IPS-NIHi11 (cell line): ENCODE data around the gene CD8B2.
"Not testable (repeated sequence)": the region's sequence is repeated elsewhere in the genome, so short reads cannot be mapped to it uniquely, and the experiment has no call there.

Source experiments
- DNase-seq: peaks from one replicate; pipeline ENCODE4 v3.0.0; 2012; ENCODE audit warnings: mixed read lengths, low spot score

Gene CD8B2

DNA sequence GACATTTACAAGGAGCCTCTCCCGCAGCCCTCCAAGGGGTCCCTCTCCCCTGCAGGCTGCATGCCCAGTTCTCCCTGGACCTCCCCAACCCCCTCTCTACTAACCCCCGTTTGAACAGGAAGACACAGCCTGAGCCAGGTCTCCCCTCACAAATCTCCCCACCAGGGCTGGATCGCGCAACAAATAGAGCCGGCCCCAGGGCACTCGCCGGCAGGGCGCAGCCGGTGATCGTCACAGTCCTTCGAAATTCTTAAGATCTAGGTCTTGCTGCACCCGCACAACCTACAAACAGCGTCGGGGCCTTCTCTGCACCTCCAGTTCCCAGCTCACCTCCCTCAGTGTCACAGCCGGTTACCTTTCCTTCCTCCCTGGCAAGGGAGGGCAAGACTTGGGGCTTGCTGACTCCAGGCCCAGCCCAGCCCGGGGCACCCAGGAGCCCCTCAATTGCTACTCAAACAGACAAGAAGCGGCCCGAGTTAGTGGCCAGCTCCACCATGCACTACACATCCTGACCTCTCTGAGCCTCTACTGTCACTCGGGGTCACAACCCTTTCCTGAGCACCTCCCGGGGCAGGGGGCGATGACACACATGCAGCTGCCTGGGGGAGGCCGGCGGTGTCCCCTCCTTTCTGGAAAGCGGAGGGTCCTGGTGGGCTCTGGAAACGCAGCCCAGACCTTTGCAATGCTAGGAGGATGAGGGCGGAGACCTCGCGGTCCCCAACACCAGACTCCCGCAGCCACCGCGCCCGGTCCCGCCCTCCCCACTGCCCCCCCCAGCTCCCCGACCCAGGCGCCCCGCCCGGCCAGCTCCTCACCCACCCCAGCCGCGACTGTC lies at the start of gene CD8B2:
Gene CD8B2 (plus strand): TSS at position 814 of the 835 bp plus-strand sequence. CDS start 63 bp downstream, outside the sequence.
- not testable (repeated sequence) for DNase-seq

DNA sequence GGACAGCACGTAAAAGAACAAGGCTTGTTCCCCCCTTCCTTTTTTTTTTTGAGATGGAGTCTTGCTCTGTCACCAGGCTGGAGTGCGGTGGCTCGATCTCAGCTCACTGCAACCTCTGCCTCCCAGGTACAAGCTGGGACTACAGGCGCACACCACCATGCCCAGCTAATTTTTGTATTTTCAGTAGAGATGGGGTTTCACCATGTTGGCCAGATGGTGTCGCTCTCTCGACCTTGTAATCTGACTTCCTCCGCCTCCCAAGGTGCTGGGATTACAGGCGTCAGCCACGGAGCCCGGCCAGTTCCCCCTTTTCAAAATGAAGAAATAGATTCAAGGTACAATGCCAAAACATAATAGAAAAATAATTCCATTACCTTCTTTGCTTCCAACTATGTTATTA lies 25.3 kb upstream of the CD8B2 start:
- not testable (repeated sequence) for DNase-seq

DNA sequence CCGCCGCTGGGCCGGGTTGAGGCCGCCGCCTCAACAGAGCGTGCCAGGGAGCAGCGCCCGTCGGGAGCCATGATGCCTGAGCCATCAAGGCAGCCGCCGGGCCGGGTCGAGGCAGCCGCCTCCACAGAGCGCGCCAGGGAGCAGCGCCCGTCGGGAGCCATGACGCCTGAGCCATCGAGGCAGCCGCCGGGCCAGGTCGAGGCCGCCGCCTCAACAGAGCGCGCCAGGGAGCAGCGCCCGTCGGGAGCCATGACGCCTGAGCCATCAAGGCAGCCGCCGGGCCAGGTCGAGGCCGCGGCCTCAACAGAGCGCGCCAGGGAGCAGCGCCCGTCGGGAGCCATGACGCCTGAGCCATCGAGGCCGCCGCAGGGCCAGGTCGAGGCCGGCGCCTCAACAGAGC lies 19.6 kb upstream of the CD8B2 start:
- DNase-seq, result not testable (repeated sequence)

DNA sequence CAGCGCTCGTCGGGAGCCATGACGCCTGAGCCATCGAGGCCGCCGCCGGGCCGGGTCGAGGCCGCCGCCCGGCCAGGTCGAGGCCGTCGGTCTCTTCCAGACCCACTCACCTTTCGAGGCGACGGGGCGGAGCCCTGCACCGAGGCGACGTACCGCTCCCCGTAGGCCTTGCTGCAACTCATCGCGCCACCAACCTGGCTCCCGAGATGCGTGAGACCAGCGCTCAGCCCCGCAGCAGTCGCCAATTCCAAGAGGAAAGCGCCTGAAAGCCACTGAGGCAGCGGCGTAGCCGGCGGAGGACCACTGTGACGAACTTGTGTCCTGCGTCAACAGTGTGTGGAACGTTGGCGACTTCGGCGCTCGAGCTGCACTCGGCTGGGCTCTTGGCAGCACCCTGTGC lies 19.1 kb upstream of the CD8B2 start, which contains the start of gene RGPD3:
Gene RGPD3 (minus strand): TSS at position 307 of the 400 bp plus-strand sequence. CDS start 125 bp downstream, at position 182.
- DNase-seq, result not testable (repeated sequence)

DNA sequence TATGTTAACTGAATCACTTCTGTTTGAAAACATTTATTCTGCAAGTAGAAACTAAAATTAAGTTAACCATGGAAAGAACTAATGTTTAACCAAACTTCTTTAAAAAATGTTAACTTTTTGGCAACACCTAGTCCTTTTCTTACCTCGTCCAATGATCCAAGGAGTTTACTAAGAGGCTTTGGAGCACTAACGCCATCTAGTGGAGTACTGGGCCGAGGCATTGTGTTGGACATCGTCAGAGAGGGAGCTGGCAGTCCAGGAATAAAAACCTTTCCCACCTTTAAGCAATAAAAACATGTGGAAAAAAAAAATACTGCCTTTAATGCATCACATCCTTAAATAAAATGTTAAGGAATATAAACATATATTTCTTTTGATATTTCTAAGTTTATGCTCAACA lies 16.5 kb upstream of the CD8B2 start:
- DNase-seq, result not testable (repeated sequence)

DNA sequence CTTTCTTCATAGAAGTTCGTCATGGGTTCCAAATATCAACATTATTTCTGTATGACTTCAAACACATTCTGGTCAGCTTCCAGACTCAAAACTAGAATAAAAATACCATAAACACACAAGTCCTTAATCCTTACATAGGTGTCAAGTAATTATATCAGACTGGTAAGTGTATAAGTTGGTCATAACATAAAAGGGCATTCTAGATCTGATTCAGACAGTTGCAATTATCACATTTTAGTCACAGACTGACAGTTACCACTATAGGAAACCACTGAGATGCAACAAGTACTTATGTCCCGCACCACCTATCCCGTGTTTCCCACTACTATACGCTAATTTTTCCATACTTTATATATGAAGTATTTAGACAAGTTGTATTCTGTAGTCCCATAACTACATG lies 9.5 kb upstream of the CD8B2 start:
- not testable (repeated sequence) for DNase-seq

DNA sequence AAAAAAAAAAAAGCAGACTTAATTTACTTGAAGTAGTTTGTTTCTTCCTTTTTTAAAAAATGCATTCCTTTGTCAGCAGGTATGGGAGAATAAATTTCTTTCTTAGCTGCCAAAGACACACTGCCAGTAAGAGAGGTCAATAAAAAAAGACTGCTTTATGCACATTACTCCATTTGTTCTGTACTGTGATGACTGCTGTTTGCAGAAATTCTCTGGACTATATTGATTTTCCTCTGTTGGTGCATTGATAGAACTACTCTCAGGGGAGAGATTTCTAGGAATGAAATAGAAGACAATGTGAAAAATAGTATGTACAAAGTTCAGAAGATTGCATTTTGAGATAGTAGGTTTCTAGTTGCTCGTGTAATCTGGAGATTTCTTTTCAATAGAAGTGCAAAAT lies 7.6 kb upstream of the CD8B2 start:
- not testable (repeated sequence) for DNase-seq

DNA sequence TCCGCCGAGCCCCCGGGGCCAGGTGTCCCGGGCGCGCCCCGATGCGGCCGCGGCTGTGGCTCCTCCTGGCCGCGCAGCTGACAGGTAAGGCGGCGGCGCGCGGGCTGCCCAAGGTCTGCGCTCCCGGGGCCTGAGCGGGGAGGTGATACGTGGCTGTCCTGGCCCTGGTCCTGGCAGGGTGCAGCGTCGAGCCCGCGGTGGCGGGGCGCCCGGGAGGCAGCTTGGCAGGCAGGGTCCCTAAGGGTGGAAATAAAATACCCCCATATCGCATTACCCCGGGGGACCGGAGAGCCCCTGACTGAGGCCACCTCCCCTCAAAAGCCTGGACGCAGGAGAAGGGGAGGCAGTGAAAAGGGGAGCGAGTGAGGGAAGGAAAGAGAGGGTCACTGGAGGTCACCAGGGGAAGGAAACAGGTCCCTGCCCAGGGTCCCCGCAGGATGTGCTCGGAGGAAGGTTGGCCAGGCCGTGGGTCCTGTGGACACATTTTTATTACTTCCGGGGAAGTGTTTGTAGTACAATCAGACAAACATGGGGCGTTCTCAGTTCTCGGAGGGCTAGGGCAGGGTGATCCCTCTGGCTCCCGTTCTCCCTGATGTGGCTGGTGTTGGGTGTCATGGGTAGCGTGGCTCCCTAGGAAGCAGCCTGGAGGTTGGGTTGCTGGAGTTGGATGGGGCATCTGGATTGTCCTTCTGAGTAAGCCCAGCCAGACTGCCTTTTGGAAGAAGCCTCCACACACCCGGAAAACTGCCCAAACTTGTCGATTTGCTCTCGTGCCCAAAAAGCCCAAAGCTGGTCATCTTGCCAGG lies 425 bp downstream of the CD8B2 start:
- peak; percentile 39 for DNase-seq

DNA sequence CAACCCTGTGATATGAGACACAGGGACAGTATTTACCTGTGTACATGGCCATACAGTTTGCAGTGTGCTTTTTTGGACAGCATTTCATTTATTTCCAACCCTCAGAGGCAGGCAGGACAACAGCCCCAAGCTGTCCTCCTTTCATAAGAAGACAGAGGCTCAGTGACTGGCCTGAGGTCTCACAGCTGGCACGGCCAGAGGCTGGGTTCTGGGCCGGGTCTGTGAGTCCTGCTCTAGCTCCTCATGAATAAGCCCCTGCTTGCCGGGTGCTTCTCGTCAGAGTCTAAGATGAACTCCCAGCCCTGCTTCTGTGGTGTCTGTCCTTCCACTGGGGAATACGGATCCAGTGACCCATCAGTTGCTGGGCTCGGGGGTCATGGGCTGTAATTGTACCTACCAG lies 2.5 kb downstream of the CD8B2 start:
- DNase-seq, result not testable (repeated sequence)

DNA sequence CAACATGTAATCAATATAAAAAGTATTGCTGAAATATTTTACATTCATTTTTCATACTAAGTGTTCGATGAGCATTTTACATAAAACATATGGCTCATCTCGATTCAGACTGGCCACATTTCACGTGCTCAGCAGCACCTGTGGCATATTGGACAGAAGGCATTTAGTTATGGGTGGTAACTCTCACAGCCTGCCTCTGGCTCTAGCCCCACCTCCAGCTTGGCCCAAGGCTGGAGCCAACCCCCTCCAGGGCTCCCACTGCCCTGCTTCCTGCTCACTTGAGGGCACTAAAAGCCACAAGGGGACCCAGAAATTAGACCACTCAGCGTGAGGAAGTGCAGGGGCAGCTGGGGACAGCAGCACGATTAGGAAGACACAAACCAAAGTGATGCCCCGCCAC lies 5.2 kb downstream of the CD8B2 start:
- DNase-seq, result not testable (repeated sequence)

DNA sequence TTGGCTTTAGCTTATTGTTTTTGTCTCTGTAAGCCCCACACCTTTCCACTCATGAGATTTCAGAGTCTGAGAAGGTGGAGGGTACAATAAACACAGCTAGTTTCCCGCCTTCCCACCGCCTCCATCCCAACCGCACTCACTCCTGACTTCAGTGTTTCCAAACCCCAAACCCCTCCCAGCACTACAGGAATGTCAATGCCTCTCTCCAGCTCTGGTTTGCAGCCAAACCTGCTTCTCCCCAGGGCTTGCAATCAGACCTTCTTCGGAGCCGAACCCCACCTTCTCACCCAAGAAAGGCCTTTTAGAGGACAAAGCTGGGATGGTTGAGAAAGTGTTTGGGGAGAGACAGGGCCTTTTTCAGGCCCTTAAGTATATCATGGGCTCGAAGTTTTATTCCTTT lies 5.7 kb downstream of the CD8B2 start:
- peak; percentile 21 for DNase-seq

DNA sequence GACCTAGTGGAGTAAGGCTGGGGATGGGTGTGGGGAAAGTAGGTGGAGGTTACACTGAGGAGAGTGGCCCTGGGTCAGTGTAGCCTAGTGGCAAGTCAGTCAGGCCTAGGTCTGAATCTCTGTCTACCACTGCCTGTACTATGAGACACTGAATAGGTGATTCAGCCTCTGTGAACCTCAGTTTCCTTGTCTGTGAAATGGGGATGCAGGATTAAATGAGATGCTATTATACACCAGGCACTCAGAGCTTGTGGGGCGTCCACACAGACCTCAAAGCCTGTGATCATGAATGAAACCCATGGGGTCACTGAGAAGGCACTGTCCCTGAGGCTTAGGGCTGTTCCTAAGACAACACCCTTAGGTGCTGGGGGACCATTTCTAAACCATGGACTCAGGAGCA lies 11.4 kb downstream of the CD8B2 start:
- DNase-seq, result not testable (repeated sequence)

DNA sequence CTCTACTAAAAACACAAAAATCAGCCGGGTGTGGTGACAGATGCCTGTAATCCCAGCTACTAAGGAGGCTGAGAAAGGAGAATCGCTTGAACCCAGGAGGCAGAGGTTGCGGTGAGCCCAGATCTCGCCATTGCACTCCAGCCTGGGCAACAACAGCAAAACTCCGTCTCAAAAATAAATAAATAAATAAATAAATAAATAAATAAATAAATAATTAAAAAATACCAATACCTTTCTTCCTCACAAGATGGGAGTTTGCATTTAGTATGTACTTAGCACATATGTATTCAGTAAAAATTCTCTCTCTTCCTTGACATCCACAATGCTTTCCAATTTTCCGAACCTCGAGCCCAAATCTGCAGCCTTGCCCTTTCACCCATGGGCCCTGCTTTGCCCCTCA lies 13.2 kb downstream of the CD8B2 start:
- not testable (repeated sequence) for DNase-seq

DNA sequence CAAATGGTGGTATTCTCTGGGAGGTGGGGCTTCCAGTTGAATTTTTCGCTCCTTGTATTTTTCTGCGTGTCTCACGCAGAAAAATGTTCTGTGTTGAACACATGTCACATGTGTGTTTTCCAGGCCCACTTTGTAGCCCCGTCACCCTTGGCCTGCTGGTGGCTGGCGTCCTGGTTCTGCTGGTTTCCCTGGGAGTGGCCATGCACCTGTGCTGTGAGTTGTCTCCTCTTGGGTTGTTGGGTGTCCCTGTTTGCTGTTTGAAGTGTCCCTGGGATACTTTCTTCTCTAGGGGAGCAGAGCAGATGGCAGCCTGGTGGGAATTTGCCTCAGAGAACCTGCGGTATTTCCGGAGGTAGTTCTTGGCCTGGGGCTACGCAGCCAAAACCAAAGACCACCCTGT lies 15.2 kb downstream of the CD8B2 start:
- DNase-seq, result not testable (repeated sequence)

DNA sequence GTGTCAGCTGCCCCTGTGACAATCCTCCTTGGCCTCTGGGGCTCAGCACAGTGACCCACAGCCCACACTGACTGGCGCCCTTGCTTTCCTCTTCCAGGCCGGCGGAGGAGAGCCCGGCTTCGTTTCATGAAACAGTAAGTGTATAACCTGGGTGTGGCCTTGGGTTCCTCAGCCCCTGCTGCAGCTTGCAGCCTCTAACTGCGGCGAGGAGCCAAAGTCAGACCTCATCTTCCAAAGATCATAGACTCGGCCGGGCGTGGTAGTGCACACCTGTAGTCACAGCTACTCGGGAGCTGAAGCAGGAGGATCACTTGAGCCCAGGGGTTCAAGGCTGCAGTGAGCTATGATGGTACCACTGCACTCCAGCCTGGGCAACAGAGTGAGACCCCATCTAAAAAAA lies 17.0 kb downstream of the CD8B2 start:
- not testable (repeated sequence) for DNase-seq

DNA sequence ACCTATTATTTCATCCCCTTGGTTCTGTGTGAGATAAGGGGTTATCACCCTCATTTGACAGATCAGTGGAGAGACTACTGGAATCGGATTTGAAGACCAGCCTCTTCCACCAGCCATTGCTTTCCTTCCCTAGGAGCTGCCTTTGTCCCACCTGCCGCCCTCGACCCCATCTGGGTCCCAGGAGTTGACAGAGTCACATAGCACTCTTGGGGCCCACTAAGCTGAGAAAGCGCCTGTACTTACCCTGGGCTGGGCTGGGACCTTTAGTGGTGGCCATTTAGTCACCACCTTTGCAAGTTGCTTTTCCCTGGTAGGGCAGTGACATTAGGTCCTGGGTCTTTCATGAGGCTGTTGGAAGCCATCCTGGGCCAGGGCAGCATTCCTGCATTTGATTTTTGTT lies 17.6 kb downstream of the CD8B2 start:
- DNase-seq, result not testable (repeated sequence)

DNA sequence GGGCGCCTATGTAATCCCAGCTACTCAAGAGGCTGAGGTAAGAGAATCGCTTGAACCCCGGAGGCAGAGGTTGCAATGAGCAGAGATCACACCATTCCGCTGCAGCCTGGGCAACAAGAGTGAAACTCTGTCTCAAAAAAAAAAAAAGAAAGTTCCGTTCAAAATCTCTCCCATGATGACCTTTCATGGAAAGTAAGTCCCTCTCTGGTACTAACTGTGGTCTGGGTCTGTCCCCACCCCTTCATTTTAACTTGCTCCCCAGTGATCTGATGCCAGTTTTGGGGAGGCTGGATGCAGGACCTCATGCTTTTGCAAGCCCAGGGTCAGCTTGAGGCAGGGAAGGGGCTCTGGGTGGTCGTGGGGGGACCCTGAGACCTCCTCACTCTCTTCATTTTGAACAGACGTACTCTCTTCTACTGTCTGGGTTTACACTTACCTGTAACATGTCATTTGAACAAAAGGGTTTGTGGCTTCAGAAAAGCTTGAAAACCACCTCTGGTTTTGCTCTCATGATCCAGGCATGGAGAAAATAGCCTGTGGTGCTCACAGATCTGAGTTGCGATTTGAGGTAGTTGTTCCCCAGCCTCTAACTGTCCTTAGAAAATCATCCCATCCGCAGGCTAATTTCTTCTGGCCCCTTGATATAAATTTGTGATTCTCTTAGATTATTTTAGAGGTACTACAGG lies 19.0 kb downstream of the CD8B2 start:
- DNase-seq, result not testable (repeated sequence)

DNA sequence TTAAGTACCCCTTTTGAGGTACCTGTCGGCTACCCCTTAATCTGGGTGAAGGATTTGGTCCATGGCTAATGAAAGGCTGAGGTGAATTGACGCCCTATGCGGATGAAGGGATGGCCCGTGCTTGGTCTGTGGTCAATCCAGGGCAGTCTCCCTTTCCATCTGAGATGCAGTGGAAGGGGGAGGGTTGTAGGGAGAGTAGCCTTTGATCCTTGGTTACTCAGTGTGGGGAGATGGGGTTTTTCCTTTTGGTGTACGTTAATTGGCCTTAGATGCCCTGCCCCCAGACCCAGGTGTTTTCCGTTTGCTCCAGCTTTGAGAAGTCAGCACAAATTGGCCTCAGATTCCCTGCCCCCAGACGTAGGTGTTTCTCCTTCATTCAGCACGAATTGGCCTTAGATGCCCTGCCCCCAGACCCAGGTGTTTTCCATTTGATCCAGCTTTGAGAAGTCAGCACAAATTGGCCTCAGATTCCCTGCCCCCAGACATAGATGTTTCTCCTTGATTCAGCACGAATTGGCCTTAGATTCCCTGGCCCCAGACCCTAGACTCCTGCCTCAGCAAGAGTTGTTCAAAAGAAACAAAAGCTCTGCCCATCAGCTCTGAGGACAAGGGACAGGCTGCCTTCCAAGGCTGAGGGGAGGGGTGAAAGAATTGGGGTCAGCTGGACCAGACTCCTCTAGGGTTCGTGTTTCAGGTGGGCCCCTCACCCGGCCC lies 21.7 kb downstream of the CD8B2 start:
- not testable (repeated sequence) for DNase-seq

DNA sequence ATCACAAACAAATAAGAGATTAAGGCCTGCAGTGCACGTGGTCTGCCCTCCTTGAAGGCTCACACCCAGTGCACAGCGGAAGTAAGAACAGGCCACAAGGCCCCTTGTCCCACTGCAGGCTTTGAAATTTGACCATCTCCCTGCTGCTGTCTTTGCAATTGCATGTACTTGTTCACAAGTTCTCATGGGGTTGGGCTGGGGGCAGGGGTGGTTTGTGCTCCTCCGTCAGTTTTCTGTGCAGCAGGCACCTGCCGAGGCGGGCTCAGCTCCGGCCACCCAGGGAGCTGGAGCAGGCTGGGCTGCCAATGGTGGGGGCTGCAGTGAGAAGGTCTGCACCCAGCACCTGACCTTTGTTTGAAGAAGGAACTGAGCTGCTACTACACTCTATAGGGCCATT lies 22.2 kb downstream of the CD8B2 start:
- DNase-seq, result not testable (repeated sequence)

DNA sequence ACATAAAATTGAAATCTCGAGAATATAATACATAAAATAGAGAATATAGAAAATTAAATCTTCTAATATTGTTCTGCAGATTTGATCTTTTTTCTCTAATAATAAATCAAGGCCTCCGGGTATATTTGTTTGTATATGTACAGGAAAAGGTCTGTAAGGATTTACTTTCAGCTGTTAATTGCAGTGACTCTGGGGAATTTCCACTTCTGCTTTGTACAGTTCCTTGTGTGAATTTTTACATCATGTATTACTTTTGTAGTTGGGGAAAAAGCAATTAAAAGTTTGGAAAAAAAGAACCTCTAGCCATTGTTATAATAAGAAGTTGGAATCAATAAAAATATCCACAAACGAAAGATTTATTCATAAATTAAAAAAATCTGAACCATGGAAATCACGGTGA lies 23.6 kb downstream of the CD8B2 start:
- not testable (repeated sequence) for DNase-seq

DNA sequence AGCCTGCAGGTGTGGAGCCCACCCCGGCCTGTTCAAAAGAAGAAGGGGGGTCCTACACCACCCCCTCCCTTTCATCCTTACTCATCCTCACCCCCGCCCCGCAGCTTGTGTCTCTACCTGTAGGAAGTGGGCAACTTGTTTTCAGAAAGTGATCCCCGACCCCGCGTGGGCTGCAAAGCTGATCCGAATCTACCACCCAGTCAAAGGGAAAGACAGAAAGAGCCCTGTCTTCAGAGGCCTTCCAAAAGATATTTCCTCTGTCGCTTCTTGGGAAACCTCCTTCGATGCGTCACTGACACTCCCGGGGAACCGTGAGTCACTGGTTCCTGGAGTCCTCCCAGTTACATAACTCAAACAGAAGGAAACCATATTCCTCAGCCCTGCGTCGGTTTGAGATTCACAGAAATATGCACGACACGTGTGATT lies 24.3 kb downstream of the CD8B2 start:
- not testable (repeated sequence) for DNase-seq
